Measurements from ENCODE around the gene SF1.

GRCh38 chr11:64776425-64776824 is 1.9 kb downstream of the SF1 start:
- TF ChIP-seq ZNF274 (IDR thresholded peaks at IDR 0.05; ENCODE audit: low read depth, low read length) (no peak), YY1 (IDR thresholded peaks at IDR 0.05; ENCODE audit: insufficient read depth, insufficient read length) (no peak), SUZ12 (IDR thresholded peaks at IDR 0.05; ENCODE audit: extremely low read depth, insufficient read depth, insufficient read length) (no peak)
